Adipocyte (in vitro differentiated cells): Measurements from ENCODE around the gene DNAH11.
"Not testable (repeated sequence)": the region's sequence is repeated elsewhere in the genome, so short reads cannot be mapped to it uniquely, and the experiment has no call there.

ENCODE experiments used
- DNase-seq: peaks from one replicate; pipeline ENCODE4 v3.0.0-alpha.2; 2015; ENCODE audit warnings: low read depth
- H3K27me3 ChIP-seq: replicated peaks from 2 replicates; pipeline ENCODE4 v1.7.0; 2013; ENCODE audit warnings: mild to moderate bottlenecking, low read length, moderate library complexity; ENCODE audit not compliant: control insufficient read depth, insufficient read depth
- H3K36me3 ChIP-seq: 2 replicates; pipeline ENCODE4 v1.7.0; 2013; ENCODE audit warnings: low read length, mild to moderate bottlenecking, moderate library complexity; ENCODE audit not compliant: control insufficient read depth, insufficient read depth, severe bottlenecking
- H3K4me1 ChIP-seq: 2 replicates; pipeline ENCODE4 v1.7.0; 2013; ENCODE audit warnings: mild to moderate bottlenecking, low read length, moderate library complexity; ENCODE audit not compliant: control insufficient read depth, insufficient read depth
- H3K4me3 ChIP-seq: 2 replicates; pipeline ENCODE4 v1.7.0; 2013; ENCODE audit warnings: mild to moderate bottlenecking, low read length, moderate library complexity
- H3K9ac ChIP-seq: 2 replicates; pipeline ENCODE4 v1.7.0; 2013; ENCODE audit warnings: mild to moderate bottlenecking, low read length, moderate library complexity
- H3K9me3 ChIP-seq: 2 replicates; pipeline ENCODE4 v1.7.0; 2013; ENCODE audit warnings: mild to moderate bottlenecking, low read length, moderate library complexity; ENCODE audit not compliant: control insufficient read depth

The DNAH11 gene

GRCh38 chr7:21916176-21916575 lies 373.3 kb downstream of the DNAH11 start:
- Histone ChIP-seq H3K27me3 (no peaks in the 10 kb centered on the region), H3K9ac (no peak overlapping the region), H3K36me3 (no peaks in the 10 kb centered on the region), H3K4me1 (peaks cover 16% of the 10 kb centered on the region), H3K4me3 (no peak overlapping the region), H3K9me3 (no peaks in the 10 kb centered on the region)
- DNase-seq = no peak

GRCh38 chr7:21916629-21917028 lies 373.8 kb downstream of the DNAH11 start:
- Histone ChIP-seq H3K36me3 (no peaks in the 10 kb centered on the region), H3K9me3 (no peaks in the 10 kb centered on the region), H3K9ac (no peak overlapping the region), H3K27me3 (no peaks in the 10 kb centered on the region), H3K4me1 (peaks cover 13% of the 10 kb centered on the region), H3K4me3 (no peak overlapping the region)
- no peak for DNase-seq

GRCh38 chr7:21918216-21918615 lies 375.4 kb downstream of the DNAH11 start:
- Histone ChIP-seq H3K9ac (no peak overlapping the region), H3K4me3 (no peak overlapping the region), H3K4me1 (no peaks in the 10 kb centered on the region), H3K36me3 (no peaks in the 10 kb centered on the region), H3K9me3 (no peaks in the 10 kb centered on the region), H3K27me3 (no peaks in the 10 kb centered on the region)
- no peak for DNase-seq

GRCh38 chr7:21920936-21921335 lies 378.1 kb downstream of the DNAH11 start:
- no peaks in the 10 kb centered on the region for H3K4me1 ChIP-seq
- no peak overlapping the region for H3K9ac ChIP-seq
- no peak for DNase-seq
- no peaks in the 10 kb centered on the region for H3K9me3 ChIP-seq
- no peak overlapping the region for H3K4me3 ChIP-seq
- no peaks in the 10 kb centered on the region for H3K36me3 ChIP-seq
- H3K27me3 ChIP-seq = no peaks in the 10 kb centered on the region

- no peak for DNase-seq
- no peaks in the 10 kb centered on the region for H3K36me3 ChIP-seq
- no peaks in the 10 kb centered on the region for H3K9me3 ChIP-seq
- no peaks in the 10 kb centered on the region for H3K27me3 ChIP-seq
- H3K9ac ChIP-seq = no peak overlapping the region
- no peak overlapping the region for H3K4me3 ChIP-seq
- H3K4me1 ChIP-seq = no peaks in the 10 kb centered on the region
Measured at GRCh38 chr7:21922605-21923004, 379.8 kb downstream of the DNAH11 start.

- H3K9ac ChIP-seq = no peak overlapping the region
- no peak overlapping the region for H3K4me3 ChIP-seq
- H3K9me3 ChIP-seq = no peaks in the 10 kb centered on the region
- no peaks in the 10 kb centered on the region for H3K27me3 ChIP-seq
- peak; percentile 34 for DNase-seq
- no peaks in the 10 kb centered on the region for H3K36me3 ChIP-seq
- H3K4me1 ChIP-seq = no peaks in the 10 kb centered on the region
Measured at GRCh38 chr7:21923658-21924057, 380.8 kb downstream of the DNAH11 start.

- H3K9me3 ChIP-seq = no peaks in the 10 kb centered on the region
- no peaks in the 10 kb centered on the region for H3K27me3 ChIP-seq
- H3K4me1 ChIP-seq = no peaks in the 10 kb centered on the region
- H3K4me3 ChIP-seq = no peak overlapping the region
- no peak overlapping the region for H3K9ac ChIP-seq
- H3K36me3 ChIP-seq = no peaks in the 10 kb centered on the region
- no peak for DNase-seq
Measured at GRCh38 chr7:21926448-21926847, 383.6 kb downstream of the DNAH11 start.

- no peaks in the 10 kb centered on the region for H3K36me3 ChIP-seq
- no peaks in the 10 kb centered on the region for H3K9me3 ChIP-seq
- H3K27me3 ChIP-seq = no peaks in the 10 kb centered on the region
- no peak overlapping the region for H3K9ac ChIP-seq
- no peak for DNase-seq
- no peaks in the 10 kb centered on the region for H3K4me1 ChIP-seq
- H3K4me3 ChIP-seq = no peak overlapping the region
Measured at GRCh38 chr7:21927693-21928092, 384.9 kb downstream of the DNAH11 start.

- DNase-seq, H3K27me3 ChIP-seq, H3K4me3 ChIP-seq, H3K9ac ChIP-seq, H3K4me1 ChIP-seq, H3K9me3 ChIP-seq, H3K36me3 ChIP-seq: not testable (repeated sequence)
Measured at GRCh38 chr7:21933293-21933692, 390.5 kb downstream of the DNAH11 start.

- Histone ChIP-seq H3K4me3 (no peak overlapping the region), H3K27me3 (no peaks in the 10 kb centered on the region), H3K9ac (no peak overlapping the region), H3K36me3 (peaks cover 3% of the 10 kb centered on the region), H3K4me1 (peaks cover 11% of the 10 kb centered on the region), H3K9me3 (peaks cover 2% of the 10 kb centered on the region)
- no peak for DNase-seq
Measured at GRCh38 chr7:21934808-21935207, 392.0 kb downstream of the DNAH11 start.

- no peak overlapping the region for H3K4me3 ChIP-seq
Measured at GRCh38 chr7:21938463-21938862, 395.6 kb downstream of the DNAH11 start.

GRCh38 chr7:21939136-21939857 lies 396.5 kb downstream of the DNAH11 start:
- peaks cover 2% of the 10 kb centered on the region for H3K9me3 ChIP-seq
- no peak overlapping the region for H3K9ac ChIP-seq
- H3K4me1 ChIP-seq = peaks cover 14% of the 10 kb centered on the region
- no peaks in the 10 kb centered on the region for H3K27me3 ChIP-seq
- no peak overlapping the region for H3K4me3 ChIP-seq
- no peak for DNase-seq
- peaks cover 3% of the 10 kb centered on the region for H3K36me3 ChIP-seq

More at GRCh38 chr7:21938463-21938862, 395.6 kb downstream of the DNAH11 start:
- H3K27me3 ChIP-seq = no peaks in the 10 kb centered on the region
- peaks cover 3% of the 10 kb centered on the region for H3K36me3 ChIP-seq
- H3K9ac ChIP-seq = no peak overlapping the region
- DNase-seq = no peak
- H3K4me1 ChIP-seq = peaks cover 11% of the 10 kb centered on the region
- H3K9me3 ChIP-seq = peaks cover 2% of the 10 kb centered on the region
